Activated CD4-positive, alpha-beta memory T cell treated with anti-CD3 and anti-CD28 coated beads for 36 hours (primary cell): Measurements from ENCODE around the gene LOXL1. TPM values are rescaled to one million over a fixed set of nuclear protein-coding genes. Genes with fewer than 3 reads are reported as not detected.

ENCODE experiments used
- CTCF ChIA-PET: fragments of 350-600 bp; sonication (Branson Sonifier 250); formaldehyde crosslinking; loops from one replicate; lab custom pipeline; 2021; ENCODE audit warnings: antibody characterized with exemption, inconsistent platforms; lab: Charles Lee
- POLR2A ChIA-PET: fragments of 350-600 bp; sonication (Branson Sonifier 250); formaldehyde crosslinking; loops from one replicate; lab custom pipeline; 2021; ENCODE audit warnings: antibody characterized with exemption; lab: Charles Lee
- DNase-seq: peaks from one replicate; pipeline ENCODE4 v3.0.0-alpha.2; 2020
- H3K27ac Mint-ChIP-seq: one replicate; pipeline ENCODE4 v1.8.0; 2021; ENCODE audit warnings: mixed read lengths
- H3K27me3 Mint-ChIP-seq: one replicate; pipeline ENCODE4 v1.8.0; 2021; ENCODE audit warnings: mixed read lengths
- H3K36me3 Mint-ChIP-seq: one replicate; pipeline ENCODE4 v1.8.0; 2021; ENCODE audit warnings: mixed read lengths
- H3K4me1 Mint-ChIP-seq: one replicate; pipeline ENCODE4 v1.8.0; 2021; ENCODE audit warnings: low read depth, mixed read lengths
- H3K4me3 Mint-ChIP-seq: one replicate; pipeline ENCODE4 v1.8.0; 2021; ENCODE audit warnings: mild to moderate bottlenecking, mixed read lengths
- H3K9me3 Mint-ChIP-seq: one replicate; pipeline ENCODE4 v1.8.0; 2021; ENCODE audit warnings: mixed read lengths
- intact Hi-C: fragments of 100-400 bp; cut with micrococcal nuclease; formaldehyde crosslinking; loops from one replicate; pipeline ENCODE4 v1.15.1; 2023
- total RNA-seq, 2 experiments: library from RNA; stranded (reverse); gene quantifications; one replicate each; pipeline ENCODE4 v1.2.3, GENCODE V29; 2021

Gene LOXL1
- total RNA-seq, 2 experiments from 2014 or later: 2.5 to 3.3 TPM

- Mint-ChIP-seq H3K4me1 (peaks cover 14% of the 10 kb centered on the region), H3K4me3 (no peak overlapping the region), H3K27me3 (no peaks in the 10 kb centered on the region), H3K36me3 (no peaks in the 10 kb centered on the region), H3K27ac (no peak overlapping the region), H3K9me3 (no peaks in the 10 kb centered on the region)
- CTCF ChIA-PET: interaction anchor here (1.0 kb wide), 1 partner anchor 20 kb away, joined by 3 read pairs; no protein-coding TSS in a partner anchor
- POLR2A ChIA-PET: no interaction called here
- intact Hi-C loops: no loop called here
- DNase-seq: no peak
Measured at GRCh38 chr15:73944161-73945129, 18.2 kb downstream of the LOXL1 start.

GRCh38 chr15:73945130-73945508, 18.9 kb downstream of the LOXL1 start:
- H3K4me1 Mint-ChIP-seq: peaks cover 14% of the 10 kb centered on the region
- intact Hi-C loops: no loop called here
- no peak overlapping the region for H3K27ac Mint-ChIP-seq
- no peaks in the 10 kb centered on the region for H3K27me3 Mint-ChIP-seq
- H3K4me3 Mint-ChIP-seq: no peak overlapping the region
- H3K36me3 Mint-ChIP-seq: no peaks in the 10 kb centered on the region
- DNase-seq: no peak
- no peaks in the 10 kb centered on the region for H3K9me3 Mint-ChIP-seq
- CTCF ChIA-PET: interaction anchor here (1.8 kb wide), 1 partner anchor 19 kb away, joined by 8 read pairs; no protein-coding TSS in a partner anchor
- POLR2A ChIA-PET: no interaction called here

- peaks cover 17% of the 10 kb centered on the region for H3K4me1 Mint-ChIP-seq
- no peak for DNase-seq
- ChIA-PET CTCF (interaction anchor here (1.8 kb wide), 1 partner anchor 18 kb away, joined by 8 read pairs; no protein-coding TSS in a partner anchor), POLR2A (no interaction called here)
- H3K4me3 Mint-ChIP-seq: no peak overlapping the region
- H3K36me3 Mint-ChIP-seq: no peaks in the 10 kb centered on the region
- intact Hi-C loops: no loop called here
- no peaks in the 10 kb centered on the region for H3K27me3 Mint-ChIP-seq
- H3K27ac Mint-ChIP-seq: no peak overlapping the region
- no peaks in the 10 kb centered on the region for H3K9me3 Mint-ChIP-seq
Measured at GRCh38 chr15:73946046-73946721, 19.9 kb downstream of the LOXL1 start.

GRCh38 chr15:73946795-73947370, 20.6 kb downstream of the LOXL1 start:
- CTCF ChIA-PET: interaction anchor here (1.8 kb wide), 1 partner anchor 17 kb away, joined by 8 read pairs; no protein-coding TSS in a partner anchor
- DNase-seq: no peak
- intact Hi-C loops: no loop called here
- Mint-ChIP-seq H3K27me3 (no peaks in the 10 kb centered on the region), H3K4me3 (no peak overlapping the region), H3K27ac (no peak overlapping the region), H3K36me3 (no peaks in the 10 kb centered on the region), H3K4me1 (peaks cover 14% of the 10 kb centered on the region), H3K9me3 (no peaks in the 10 kb centered on the region)
- POLR2A ChIA-PET: no interaction called here

- intact Hi-C loops: no loop called here
- ChIA-PET POLR2A (no interaction called here), CTCF (interaction anchor here (1.1 to 2.1 kb wide), 3 partner anchors 17 to 74 kb away, joined by 3 to 5 read pairs (median 4); partner anchors contain the start of gene TBC1D21)
- Mint-ChIP-seq H3K9me3 (no peaks in the 10 kb centered on the region), H3K36me3 (no peaks in the 10 kb centered on the region), H3K27me3 (no peaks in the 10 kb centered on the region), H3K4me3 (no peak overlapping the region), H3K27ac (no peak overlapping the region), H3K4me1 (peaks cover 7% of the 10 kb centered on the region)
- DNase-seq: no peak
Measured at GRCh38 chr15:73947651-73948050, 21.4 kb downstream of the LOXL1 start.

- intact Hi-C loops: no loop called here
- POLR2A ChIA-PET: no interaction called here
Measured at GRCh38 chr15:73948396-73948795, 22.1 kb downstream of the LOXL1 start.

GRCh38 chr15:73948982-73949381, 22.7 kb downstream of the LOXL1 start:
- Mint-ChIP-seq H3K9me3 (no peaks in the 10 kb centered on the region), H3K36me3 (no peaks in the 10 kb centered on the region), H3K27ac (no peak overlapping the region), H3K4me3 (no peak overlapping the region), H3K4me1 (peaks cover 6% of the 10 kb centered on the region), H3K27me3 (no peaks in the 10 kb centered on the region)
- CTCF ChIA-PET: interaction anchor here (1.1 to 2.1 kb wide), 5 partner anchors 10 to 75 kb away, joined by 3 to 5 read pairs (median 4); partner anchors contain the start of gene TBC1D21
- POLR2A ChIA-PET: no interaction called here
- DNase-seq: no peak
- intact Hi-C loops: no loop called here

More at GRCh38 chr15:73948396-73948795, 22.1 kb downstream of the LOXL1 start:
- no peaks in the 10 kb centered on the region for H3K36me3 Mint-ChIP-seq
- H3K4me1 Mint-ChIP-seq: peaks cover 6% of the 10 kb centered on the region
- DNase-seq: no peak
- H3K9me3 Mint-ChIP-seq: no peaks in the 10 kb centered on the region
- H3K4me3 Mint-ChIP-seq: no peak overlapping the region
- H3K27me3 Mint-ChIP-seq: no peaks in the 10 kb centered on the region
- CTCF ChIA-PET: interaction anchor here (1.1 to 2.1 kb wide), 5 partner anchors 11 to 74 kb away, joined by 3 to 5 read pairs (median 4); partner anchors contain the start of gene TBC1D21
- no peak overlapping the region for H3K27ac Mint-ChIP-seq

GRCh38 chr15:73949496-73949895, 23.2 kb downstream of the LOXL1 start:
- POLR2A ChIA-PET: no interaction called here
- H3K9me3 Mint-ChIP-seq: no peaks in the 10 kb centered on the region
- no peak overlapping the region for H3K4me3 Mint-ChIP-seq
- H3K27me3 Mint-ChIP-seq: no peaks in the 10 kb centered on the region
- CTCF ChIA-PET: interaction anchor here (1.0 to 2.5 kb wide), 7 partner anchors 9 to 76 kb away, joined by 3 to 12 read pairs (median 5); partner anchors contain the start of gene TBC1D21
- no peaks in the 10 kb centered on the region for H3K36me3 Mint-ChIP-seq
- intact Hi-C loops: no loop called here
- no peak overlapping the region for H3K27ac Mint-ChIP-seq
- H3K4me1 Mint-ChIP-seq: peaks cover 6% of the 10 kb centered on the region
- no peak for DNase-seq

- H3K27me3 Mint-ChIP-seq: no peaks in the 10 kb centered on the region
- H3K36me3 Mint-ChIP-seq: no peaks in the 10 kb centered on the region
- no peak overlapping the region for H3K4me3 Mint-ChIP-seq
- H3K4me1 Mint-ChIP-seq: peaks cover 6% of the 10 kb centered on the region
- no peaks in the 10 kb centered on the region for H3K9me3 Mint-ChIP-seq
- POLR2A ChIA-PET: interaction anchor here (0.6 to 1.2 kb wide), 2 partner anchors 9 to 15 kb away, joined by 3 to 4 read pairs; no protein-coding TSS in a partner anchor
- intact Hi-C loops: no loop called here
- H3K27ac Mint-ChIP-seq: no peak overlapping the region
- no peak for DNase-seq
- CTCF ChIA-PET: interaction anchor here (0.6 to 2.5 kb wide), 16 partner anchors 8 to 372 kb away, joined by 3 to 19 read pairs (median 5); partner anchors contain the start of gene LOXL1
Measured at GRCh38 chr15:73950479-73950830, 24.2 kb downstream of the LOXL1 start.

GRCh38 chr15:73950831-73951561, 24.7 kb downstream of the LOXL1 start:
- POLR2A ChIA-PET: interaction anchor here (0.6 to 1.2 kb wide), 2 partner anchors 8 to 16 kb away, joined by 3 read pairs; no protein-coding TSS in a partner anchor
- intact Hi-C loops: loop anchor here (1.0 kb wide), 2 partner anchors 8 to 13 kb away; no protein-coding TSS in a partner anchor
- Mint-ChIP-seq H3K9me3 (no peaks in the 10 kb centered on the region), H3K4me1 (peaks cover 6% of the 10 kb centered on the region), H3K4me3 (no peak overlapping the region), H3K27ac (peak overlapping the region; percentile 52), H3K36me3 (no peaks in the 10 kb centered on the region), H3K27me3 (no peaks in the 10 kb centered on the region)
- DNase-seq: peak; percentile 81
- CTCF ChIA-PET: interaction anchor here (0.6 to 2.5 kb wide), 17 partner anchors 10 to 371 kb away, joined by 3 to 19 read pairs (median 5); partner anchors contain the start of gene LOXL1

- Mint-ChIP-seq H3K27me3 (no peaks in the 10 kb centered on the region), H3K27ac (no peak overlapping the region), H3K4me3 (no peak overlapping the region), H3K4me1 (peaks cover 6% of the 10 kb centered on the region), H3K9me3 (no peaks in the 10 kb centered on the region), H3K36me3 (no peaks in the 10 kb centered on the region)
- POLR2A ChIA-PET: interaction anchor here (0.6 to 1.2 kb wide), 2 partner anchors 8 to 17 kb away, joined by 3 read pairs; no protein-coding TSS in a partner anchor
- no peak for DNase-seq
- CTCF ChIA-PET: interaction anchor here (0.8 to 2.5 kb wide), 15 partner anchors 9 to 97 kb away, joined by 3 to 19 read pairs (median 5); partner anchors contain the start of gene LOXL1
- intact Hi-C loops: loop anchor here (1.0 kb wide), 2 partner anchors 8 to 13 kb away; no protein-coding TSS in a partner anchor
Measured at GRCh38 chr15:73951601-73952000, 25.3 kb downstream of the LOXL1 start.
